ENCODE measurements around the gene COMT. TPM values are rescaled to one million over a fixed set of nuclear protein-coding genes. Genes with fewer than 3 reads are reported as not detected.
A peak's percentile ranks its signal among the peaks of the same experiment; 100 is the strongest.

Gene COMT
- total and polyA plus RNA-seq, 9 of the 15 experiments (the other 6 are each of a cell fraction or from before 2014, with no cell fraction given) = 12.5 to 351 (median 155) TPM

DNA sequence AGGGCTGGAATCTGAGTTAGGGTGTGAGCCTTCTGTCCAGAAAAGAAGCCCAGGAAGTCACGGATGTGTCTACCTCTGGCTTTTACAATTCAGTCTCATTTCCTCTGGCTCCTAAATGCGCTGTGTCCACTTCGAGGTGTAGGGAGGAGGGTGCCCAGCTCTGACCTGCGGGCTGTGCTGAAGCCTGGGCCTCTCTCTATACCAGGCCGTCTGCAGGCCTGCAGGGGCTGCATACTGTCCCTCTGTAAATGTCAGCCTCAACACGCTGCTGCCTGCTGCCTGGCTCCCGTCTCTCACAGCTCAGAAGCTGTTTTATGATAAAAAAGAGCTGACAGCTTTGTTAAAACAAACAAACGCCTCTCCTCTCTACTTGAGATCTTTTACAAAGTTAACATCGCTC, 60.6 kb downstream of the COMT start (continued):
- TF ChIP-seq, protein P1, sequence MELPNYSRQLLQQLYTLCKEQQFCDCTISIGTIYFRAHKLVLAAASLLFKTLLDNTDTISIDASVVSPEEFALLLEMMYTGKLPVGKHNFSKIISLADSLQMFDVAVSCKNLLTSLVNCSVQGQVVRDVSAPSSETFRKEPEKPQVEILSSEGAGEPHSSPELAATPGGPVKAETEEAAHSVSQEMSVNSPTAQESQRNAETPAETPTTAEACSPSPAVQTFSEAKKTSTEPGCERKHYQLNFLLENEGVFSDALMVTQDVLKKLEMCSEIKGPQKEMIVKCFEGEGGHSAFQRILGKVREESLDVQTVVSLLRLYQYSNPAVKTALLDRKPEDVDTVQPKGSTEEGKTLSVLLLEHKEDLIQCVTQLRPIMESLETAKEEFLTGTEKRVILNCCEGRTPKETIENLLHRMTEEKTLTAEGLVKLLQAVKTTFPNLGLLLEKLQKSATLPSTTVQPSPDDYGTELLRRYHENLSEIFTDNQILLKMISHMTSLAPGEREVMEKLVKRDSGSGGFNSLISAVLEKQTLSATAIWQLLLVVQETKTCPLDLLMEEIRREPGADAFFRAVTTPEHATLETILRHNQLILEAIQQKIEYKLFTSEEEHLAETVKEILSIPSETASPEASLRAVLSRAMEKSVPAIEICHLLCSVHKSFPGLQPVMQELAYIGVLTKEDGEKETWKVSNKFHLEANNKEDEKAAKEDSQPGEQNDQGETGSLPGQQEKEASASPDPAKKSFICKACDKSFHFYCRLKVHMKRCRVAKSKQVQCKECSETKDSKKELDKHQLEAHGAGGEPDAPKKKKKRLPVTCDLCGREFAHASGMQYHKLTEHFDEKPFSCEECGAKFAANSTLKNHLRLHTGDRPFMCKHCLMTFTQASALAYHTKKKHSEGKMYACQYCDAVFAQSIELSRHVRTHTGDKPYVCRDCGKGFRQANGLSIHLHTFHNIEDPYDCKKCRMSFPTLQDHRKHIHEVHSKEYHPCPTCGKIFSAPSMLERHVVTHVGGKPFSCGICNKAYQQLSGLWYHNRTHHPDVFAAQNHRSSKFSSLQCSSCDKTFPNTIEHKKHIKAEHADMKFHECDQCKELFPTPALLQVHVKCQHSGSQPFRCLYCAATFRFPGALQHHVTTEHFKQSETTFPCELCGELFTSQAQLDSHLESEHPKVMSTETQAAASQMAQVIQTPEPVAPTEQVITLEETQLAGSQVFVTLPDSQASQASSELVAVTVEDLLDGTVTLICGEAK (IDR thresholded peaks at IDR 0.05) = no peak
- TF ChIP-seq, protein P1 (CRISPR knock-in tag; IDR thresholded peaks at IDR 0.05) = peak; percentile 9; the same call in 1 of the 2 replicates
- TF ChIP-seq RFX5 (IDR thresholded peaks at IDR 0.05; ENCODE audit: low read depth, low read length) = no peak
- TF ChIP-seq BRF1 (IDR thresholded peaks at IDR 0.05; ENCODE audit: borderline replicate concordance, extremely low read depth, insufficient read length) = no peak
- TF ChIP-seq CHD1 (IDR thresholded peaks at IDR 0.05; ENCODE audit: low read length) = peak; percentile 36
- no peak for TF ChIP-seq DNMT1 (IDR thresholded peaks at IDR 0.05)
- no peak for TF ChIP-seq BRD9 (IDR thresholded peaks at IDR 0.05; ENCODE audit: low read depth, partially characterized antibody)
- TF ChIP-seq, protein P2, sequence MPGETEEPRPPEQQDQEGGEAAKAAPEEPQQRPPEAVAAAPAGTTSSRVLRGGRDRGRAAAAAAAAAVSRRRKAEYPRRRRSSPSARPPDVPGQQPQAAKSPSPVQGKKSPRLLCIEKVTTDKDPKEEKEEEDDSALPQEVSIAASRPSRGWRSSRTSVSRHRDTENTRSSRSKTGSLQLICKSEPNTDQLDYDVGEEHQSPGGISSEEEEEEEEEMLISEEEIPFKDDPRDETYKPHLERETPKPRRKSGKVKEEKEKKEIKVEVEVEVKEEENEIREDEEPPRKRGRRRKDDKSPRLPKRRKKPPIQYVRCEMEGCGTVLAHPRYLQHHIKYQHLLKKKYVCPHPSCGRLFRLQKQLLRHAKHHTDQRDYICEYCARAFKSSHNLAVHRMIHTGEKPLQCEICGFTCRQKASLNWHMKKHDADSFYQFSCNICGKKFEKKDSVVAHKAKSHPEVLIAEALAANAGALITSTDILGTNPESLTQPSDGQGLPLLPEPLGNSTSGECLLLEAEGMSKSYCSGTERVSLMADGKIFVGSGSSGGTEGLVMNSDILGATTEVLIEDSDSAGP (CRISPR knock-in tag; IDR thresholded peaks at IDR 0.05) = no peak
- TF ChIP-seq, protein P3, sequence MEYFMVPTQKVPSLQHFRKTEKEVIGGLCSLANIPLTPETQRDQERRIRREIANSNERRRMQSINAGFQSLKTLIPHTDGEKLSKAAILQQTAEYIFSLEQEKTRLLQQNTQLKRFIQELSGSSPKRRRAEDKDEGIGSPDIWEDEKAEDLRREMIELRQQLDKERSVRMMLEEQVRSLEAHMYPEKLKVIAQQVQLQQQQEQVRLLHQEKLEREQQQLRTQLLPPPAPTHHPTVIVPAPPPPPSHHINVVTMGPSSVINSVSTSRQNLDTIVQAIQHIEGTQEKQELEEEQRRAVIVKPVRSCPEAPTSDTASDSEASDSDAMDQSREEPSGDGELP (CRISPR knock-in tag; IDR thresholded peaks at IDR 0.05; ENCODE audit: borderline replicate concordance) = no peak
- TF ChIP-seq NFXL1 (CRISPR knock-in tag; IDR thresholded peaks at IDR 0.05) = no peak
- peak; percentile 10 for TF ChIP-seq SP2 (IDR thresholded peaks at IDR 0.05; ENCODE audit: extremely low read depth, low read depth, low read length, poor library complexity, severe bottlenecking)
- TF ChIP-seq HNRNPUL1 (IDR thresholded peaks at IDR 0.05; ENCODE audit: low read length) = no peak
- peak; percentile 16 for TF ChIP-seq WHSC1 (IDR thresholded peaks at IDR 0.05; ENCODE audit: low read length)
